Parathyroid adenoma (tissue), 2 donors: ENCODE results near the gene CELSR3.

Experiments used
- H2AFZ ChIP-seq: fragments of 300-600 bp; sonication (generic); one replicate; pipeline ENCODE4 v1.7.0; 2017; ENCODE audit warnings: antibody characterized with exemption, mild to moderate bottlenecking
- H3K27ac ChIP-seq: fragments of 300-600 bp; sonication (generic); one replicate; pipeline ENCODE4 v1.7.0; 2017
- H3K27me3 ChIP-seq: fragments of 300-600 bp; sonication (generic); one replicate; pipeline ENCODE4 v1.7.0; 2017; ENCODE audit warnings: low read length; ENCODE audit not compliant: control insufficient read depth, insufficient read depth
- H3K36me3 ChIP-seq: fragments of 300-600 bp; sonication (generic); one replicate; pipeline ENCODE4 v1.7.0; 2017; ENCODE audit warnings: low read length; ENCODE audit not compliant: control insufficient read depth, insufficient read depth
- H3K4me1 ChIP-seq: fragments of 300-600 bp; sonication (generic); one replicate; pipeline ENCODE4 v1.7.0; 2017; ENCODE audit warnings: control low read depth
- H3K4me2 ChIP-seq: fragments of 300-600 bp; sonication (generic); one replicate; pipeline ENCODE4 v1.7.0; 2017; ENCODE audit warnings: low read length
- H3K4me3 ChIP-seq: fragments of 300-600 bp; sonication (generic); one replicate; pipeline ENCODE4 v1.7.0; 2017; ENCODE audit warnings: low read depth, low read length
- H3K79me2 ChIP-seq: fragments of 300-600 bp; sonication (generic); one replicate; pipeline ENCODE4 v1.7.0; 2017; ENCODE audit warnings: control low read depth
- H3K9ac ChIP-seq: fragments of 300-600 bp; sonication (generic); one replicate; pipeline ENCODE4 v1.7.0; 2017; ENCODE audit warnings: mild to moderate bottlenecking
- H3K9me3 ChIP-seq: fragments of 300-600 bp; sonication (generic); one replicate; pipeline ENCODE4 v1.7.0; 2017; ENCODE audit warnings: low read length; ENCODE audit not compliant: control insufficient read depth
- CTCF ChIP-seq: fragments of 300-600 bp; sonication (generic); IDR thresholded peaks from one replicate; pipeline ENCODE4 v1.7.0; 2017; ENCODE audit warnings: antibody characterized with exemption, mild to moderate bottlenecking
- donor health status: primary hyperparathyroidism.

The CELSR3 gene

GRCh38 chr3:48656061-48656840 lies 6.4 kb downstream of the CELSR3 start:
- Histone ChIP-seq H3K27ac (no peak overlapping the region), H3K9ac (no peak overlapping the region)

GRCh38 chr3:48655606-48656005 lies 7.1 kb downstream of the CELSR3 start:
- Histone ChIP-seq H3K27me3 (no peaks in the 10 kb centered on the region), H3K79me2 (peaks cover 5% of the 10 kb centered on the region), H3K27ac (no peak overlapping the region), H2AFZ (no peak overlapping the region), H3K4me1 (no peaks in the 10 kb centered on the region), H3K4me3 (no peak overlapping the region), H3K9ac (no peak overlapping the region), H3K36me3 (no peaks in the 10 kb centered on the region), H3K4me2 (peak overlapping the region; percentile 80), H3K9me3 (no peaks in the 10 kb centered on the region)
- no peak for TF ChIP-seq CTCF

More at GRCh38 chr3:48656061-48656840, 6.4 kb downstream of the CELSR3 start:
- H3K9me3 ChIP-seq, result no peaks in the 10 kb centered on the region
- H3K4me1 ChIP-seq, result no peaks in the 10 kb centered on the region
- peak overlapping the region; percentile 50 for H3K4me3 ChIP-seq
- H3K79me2 ChIP-seq, result peaks cover 5% of the 10 kb centered on the region
- H3K36me3 ChIP-seq, result no peaks in the 10 kb centered on the region
- peak overlapping the region; percentile 80 for H3K4me2 ChIP-seq
- TF ChIP-seq CTCF, result peak; percentile 15
- peak overlapping the region; percentile 46 for H2AFZ ChIP-seq
- H3K27me3 ChIP-seq, result no peaks in the 10 kb centered on the region

GRCh38 chr3:48655063-48655462 lies 7.6 kb downstream of the CELSR3 start:
- no peaks in the 10 kb centered on the region for H3K27me3 ChIP-seq
- peaks cover 5% of the 10 kb centered on the region for H3K79me2 ChIP-seq
- no peak for TF ChIP-seq CTCF
- no peaks in the 10 kb centered on the region for H3K9me3 ChIP-seq
- H3K4me2 ChIP-seq, result no peak overlapping the region
- no peaks in the 10 kb centered on the region for H3K4me1 ChIP-seq
- no peaks in the 10 kb centered on the region for H3K36me3 ChIP-seq
- H3K9ac ChIP-seq, result no peak overlapping the region
- no peak overlapping the region for H2AFZ ChIP-seq
- no peak overlapping the region for H3K4me3 ChIP-seq
- H3K27ac ChIP-seq, result no peak overlapping the region

- no peak overlapping the region for H3K4me3 ChIP-seq
- H3K9ac ChIP-seq, result no peak overlapping the region
- H3K9me3 ChIP-seq, result no peaks in the 10 kb centered on the region
- peaks cover 5% of the 10 kb centered on the region for H3K79me2 ChIP-seq
- no peak overlapping the region for H3K4me2 ChIP-seq
- H3K36me3 ChIP-seq, result no peaks in the 10 kb centered on the region
- no peaks in the 10 kb centered on the region for H3K4me1 ChIP-seq
- no peaks in the 10 kb centered on the region for H3K27me3 ChIP-seq
- H2AFZ ChIP-seq, result no peak overlapping the region
- no peak for TF ChIP-seq CTCF
- H3K27ac ChIP-seq, result no peak overlapping the region
These were observed 9.6 kb downstream of the CELSR3 start for GRCh38 chr3:48652923-48653715.
